Stomach smooth muscle (tissue), 2 donors: ENCODE results near the gene PTTG1.

Source experiments
- H3K27ac ChIP-seq: one replicate; pipeline ENCODE4 v1.7.0; 2013; ENCODE audit warnings: mild to moderate bottlenecking, low read length, inconsistent platforms
- H3K27me3 ChIP-seq, 2 donors: one replicate each; pipeline ENCODE4 v1.7.0; 2013; ENCODE audit warnings: low read length in 2 of 2; ENCODE audit not compliant: insufficient read depth in 2 of 2, control insufficient read depth in 1 of 2
- H3K36me3 ChIP-seq, 2 donors: one replicate each; pipeline ENCODE4 v1.7.0; 2013; ENCODE audit warnings: low read length in 2 of 2; ENCODE audit not compliant: control insufficient read depth in 2 of 2, insufficient read depth in 2 of 2
- H3K4me1 ChIP-seq: one replicate; pipeline ENCODE4 v1.7.0; 2013; ENCODE audit warnings: low read length; ENCODE audit not compliant: control insufficient read depth, insufficient read depth
- H3K4me3 ChIP-seq, 2 donors: one replicate each; pipeline ENCODE4 v1.7.0; 2013; ENCODE audit warnings: low read length in 2 of 2
- H3K9ac ChIP-seq, 2 donors: one replicate each; pipeline ENCODE4 v1.7.0; 2013; ENCODE audit warnings: low read length in 2 of 2, mild to moderate bottlenecking in 1 of 2
- H3K9me3 ChIP-seq, 2 donors: one replicate each; pipeline ENCODE4 v1.7.0; 2013; ENCODE audit warnings: low read length in 2 of 2; ENCODE audit not compliant: control insufficient read depth in 2 of 2
- donor health status: healthy.
- donor health status: Pancreatic carcinoma.

Gene PTTG1

GRCh38 chr5:160464466-160464797 is 42.8 kb downstream of the PTTG1 start:
- Histone ChIP-seq H3K4me1 (peaks cover 11% of the 10 kb centered on the region), H3K27ac (no peak overlapping the region)

GRCh38 chr5:160466116-160466515 is 44.5 kb downstream of the PTTG1 start:
- Histone ChIP-seq H3K27ac (no peak overlapping the region), H3K4me3 (no peak overlapping the region), H3K4me1 (peaks cover 11% of the 10 kb centered on the region), H3K9ac (no peak overlapping the region), H3K36me3 (no peaks in the 10 kb centered on the region), H3K9me3 (no peaks in the 10 kb centered on the region), H3K27me3 (no peaks in the 10 kb centered on the region)

More at GRCh38 chr5:160464466-160464797, 42.8 kb downstream of the PTTG1 start:
- no peaks in the 10 kb centered on the region for H3K36me3 ChIP-seq
- no peak overlapping the region for H3K9ac ChIP-seq
- no peak overlapping the region for H3K4me3 ChIP-seq
- H3K27me3 ChIP-seq = no peaks in the 10 kb centered on the region
- H3K9me3 ChIP-seq = no peaks in the 10 kb centered on the region

- Histone ChIP-seq H3K36me3 (no peaks in the 10 kb centered on the region), H3K9me3 (no peaks in the 10 kb centered on the region), H3K27me3 (no peaks in the 10 kb centered on the region), H3K9ac (no peak overlapping the region), H3K4me1 (peaks cover 11% of the 10 kb centered on the region), H3K4me3 (peak overlapping the region; percentile 53 to 62), H3K27ac (no peak overlapping the region)
These were observed 45.4 kb downstream of the PTTG1 start for GRCh38 chr5:160466889-160467554.

- no peaks in the 10 kb centered on the region for H3K9me3 ChIP-seq
- no peaks in the 10 kb centered on the region for H3K36me3 ChIP-seq
- H3K9ac ChIP-seq = no peak overlapping the region
- peak overlapping the region; percentile 41 for H3K27ac ChIP-seq
- H3K27me3 ChIP-seq = no peaks in the 10 kb centered on the region
- H3K4me3 ChIP-seq = peak overlapping the region; percentile 53 to 62
- H3K4me1 ChIP-seq = peaks cover 13% of the 10 kb centered on the region
These were observed 46.1 kb downstream of the PTTG1 start for GRCh38 chr5:160467555-160468362.

- no peaks in the 10 kb centered on the region for H3K36me3 ChIP-seq
- peaks cover 13% of the 10 kb centered on the region for H3K4me1 ChIP-seq
- H3K4me3 ChIP-seq = peak overlapping the region in 1 of 2 donors; percentile 62
- H3K27ac ChIP-seq = peak overlapping the region; percentile 41
- no peaks in the 10 kb centered on the region for H3K27me3 ChIP-seq
- no peak overlapping the region for H3K9ac ChIP-seq
- H3K9me3 ChIP-seq = no peaks in the 10 kb centered on the region
These were observed 46.8 kb downstream of the PTTG1 start for GRCh38 chr5:160468363-160468975.

- H3K27me3 ChIP-seq = no peaks in the 10 kb centered on the region
- no peaks in the 10 kb centered on the region for H3K9me3 ChIP-seq
- H3K27ac ChIP-seq = no peak overlapping the region
- no peak overlapping the region for H3K9ac ChIP-seq
- no peaks in the 10 kb centered on the region for H3K36me3 ChIP-seq
- H3K4me3 ChIP-seq = no peak overlapping the region
- peaks cover 13% of the 10 kb centered on the region for H3K4me1 ChIP-seq
These were observed 47.8 kb downstream of the PTTG1 start for GRCh38 chr5:160469156-160470144.

- Histone ChIP-seq H3K27ac (no peak overlapping the region), H3K27me3 (no peaks in the 10 kb centered on the region), H3K9ac (no peak overlapping the region), H3K36me3 (no peaks in the 10 kb centered on the region), H3K4me1 (peaks cover 13% of the 10 kb centered on the region), H3K9me3 (no peaks in the 10 kb centered on the region), H3K4me3 (no peak overlapping the region)
These were observed 49.0 kb downstream of the PTTG1 start for GRCh38 chr5:160470437-160471361.

GRCh38 chr5:160471761-160472160 is 50.1 kb downstream of the PTTG1 start:
- no peaks in the 10 kb centered on the region for H3K27me3 ChIP-seq
- peaks cover 13% of the 10 kb centered on the region for H3K4me1 ChIP-seq
- no peak overlapping the region for H3K9ac ChIP-seq
- no peak overlapping the region for H3K27ac ChIP-seq
- H3K9me3 ChIP-seq = no peaks in the 10 kb centered on the region
- H3K4me3 ChIP-seq = no peak overlapping the region
- H3K36me3 ChIP-seq = no peaks in the 10 kb centered on the region

GRCh38 chr5:160472482-160472881 is 50.8 kb downstream of the PTTG1 start:
- H3K4me1 ChIP-seq = peaks cover 7% of the 10 kb centered on the region
- no peaks in the 10 kb centered on the region for H3K27me3 ChIP-seq
- no peak overlapping the region for H3K27ac ChIP-seq
- H3K9ac ChIP-seq = no peak overlapping the region
- no peak overlapping the region for H3K4me3 ChIP-seq
- H3K36me3 ChIP-seq = no peaks in the 10 kb centered on the region
- H3K9me3 ChIP-seq = no peaks in the 10 kb centered on the region
